Vagina (tissue), 2 donors: ENCODE data around the gene PGLYRP3.

Source experiments
- POLR2A ChIP-seq, 2 donors: fragments of 450-650 bp; IDR thresholded peaks; one replicate each; pipeline ENCODE4 v1.6.1; 2017; ENCODE audit warnings: antibody characterized with exemption in 2 of 2, mild to moderate bottlenecking in 2 of 2, moderate library complexity in 2 of 2
- POLR2AphosphoS5 ChIP-seq, 2 donors: sonication (generic); formaldehyde crosslinking; IDR thresholded peaks; one replicate each; pipeline ENCODE4 v1.9.0; 2017; ENCODE audit warnings: antibody characterized with exemption in 2 of 2, mild to moderate bottlenecking in 2 of 2, low read depth in 1 of 2; ENCODE audit not compliant: insufficient read depth in 1 of 2
- TF ChIP-seq, protein P1 (sequence below), 3 experiments: fragments of 450-650 bp in 2 of 3; fragments of 200-600 bp in 1 of 3; sonication (generic) in 1 of 3; IDR thresholded peaks; one replicate each; pipeline ENCODE4 v1.5.1; 2017 to 2019; ENCODE audit warnings: antibody characterized with exemption in 3 of 3, mild to moderate bottlenecking in 2 of 3, moderate library complexity in 2 of 3

DNA sequence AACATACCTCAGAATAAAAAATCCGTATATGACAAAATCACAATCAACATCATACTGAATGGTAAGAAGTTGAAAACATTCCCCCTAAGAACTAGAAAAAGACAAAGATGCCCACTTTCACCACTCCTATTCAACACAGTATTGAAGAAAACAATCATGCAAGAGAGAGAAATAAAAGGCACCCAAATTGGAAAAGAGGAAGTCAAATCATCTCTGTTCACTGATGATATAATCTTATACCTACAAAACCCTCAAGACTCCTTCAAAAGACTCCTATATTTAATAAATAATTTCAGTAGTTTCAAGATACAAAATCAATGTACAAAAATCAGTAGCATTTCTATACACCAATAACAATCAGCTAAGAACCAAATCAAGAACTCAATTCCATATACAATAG, 21.1 kb upstream of the PGLYRP3 start:
- TF ChIP-seq, protein P1, sequence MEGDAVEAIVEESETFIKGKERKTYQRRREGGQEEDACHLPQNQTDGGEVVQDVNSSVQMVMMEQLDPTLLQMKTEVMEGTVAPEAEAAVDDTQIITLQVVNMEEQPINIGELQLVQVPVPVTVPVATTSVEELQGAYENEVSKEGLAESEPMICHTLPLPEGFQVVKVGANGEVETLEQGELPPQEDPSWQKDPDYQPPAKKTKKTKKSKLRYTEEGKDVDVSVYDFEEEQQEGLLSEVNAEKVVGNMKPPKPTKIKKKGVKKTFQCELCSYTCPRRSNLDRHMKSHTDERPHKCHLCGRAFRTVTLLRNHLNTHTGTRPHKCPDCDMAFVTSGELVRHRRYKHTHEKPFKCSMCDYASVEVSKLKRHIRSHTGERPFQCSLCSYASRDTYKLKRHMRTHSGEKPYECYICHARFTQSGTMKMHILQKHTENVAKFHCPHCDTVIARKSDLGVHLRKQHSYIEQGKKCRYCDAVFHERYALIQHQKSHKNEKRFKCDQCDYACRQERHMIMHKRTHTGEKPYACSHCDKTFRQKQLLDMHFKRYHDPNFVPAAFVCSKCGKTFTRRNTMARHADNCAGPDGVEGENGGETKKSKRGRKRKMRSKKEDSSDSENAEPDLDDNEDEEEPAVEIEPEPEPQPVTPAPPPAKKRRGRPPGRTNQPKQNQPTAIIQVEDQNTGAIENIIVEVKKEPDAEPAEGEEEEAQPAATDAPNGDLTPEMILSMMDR (IDR thresholded peaks at IDR 0.05) = no peak
- TF ChIP-seq POLR2A (IDR thresholded peaks at IDR 0.05) (no peak), POLR2AphosphoS5 (IDR thresholded peaks at IDR 0.05; ENCODE audit: insufficient read depth in 1 of 2, low read depth in 1 of 2) (no peak)
